GM18498 (cell line): Measurements from ENCODE around the gene PHC3.
"Not testable (repeated sequence)": the region's sequence is repeated elsewhere in the genome, so short reads cannot be mapped to it uniquely, and the experiment has no call there.

ENCODE experiments used
- ATAC-seq: cut with Tn5 transposase; IDR thresholded peaks from one replicate; pipeline ENCODE4 v1.9.1; 2021; ENCODE audit warnings: mild to moderate bottlenecking, moderate library complexity; ENCODE audit not compliant: unreplicated experiment

Gene PHC3

GRCh38 chr3:170130532-170130931 is 51.0 kb downstream of the PHC3 start:
- no peak for ATAC-seq

GRCh38 chr3:170128977-170129431 is 52.5 kb downstream of the PHC3 start:
- ATAC-seq = peak; percentile 49

- peak; percentile 88 for ATAC-seq
These were observed 53.1 kb downstream of the PHC3 start for GRCh38 chr3:170128259-170128976.

GRCh38 chr3:170117134-170117533 is 64.4 kb downstream of the PHC3 start:
- ATAC-seq = no peak

DNA sequence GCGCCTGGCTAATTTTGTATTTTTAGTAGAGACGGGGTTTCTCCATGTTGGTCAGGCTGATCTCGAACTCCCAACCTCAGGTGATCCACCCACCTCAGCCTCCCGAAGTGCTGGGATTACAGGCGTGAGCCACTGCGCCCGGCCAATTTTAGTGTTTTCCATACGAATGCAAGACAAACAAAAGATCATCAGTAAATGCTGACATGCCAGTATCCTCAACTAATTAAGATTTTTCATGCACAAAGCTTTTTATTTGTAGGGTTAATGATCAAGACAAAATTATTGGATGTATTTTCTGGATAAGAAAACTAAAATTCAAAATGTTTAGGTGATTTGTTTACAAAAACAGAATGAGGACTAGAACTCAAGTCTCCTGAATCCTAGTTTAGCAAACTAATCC is 67.4 kb downstream of the PHC3 start:
- not testable (repeated sequence) for ATAC-seq

DNA sequence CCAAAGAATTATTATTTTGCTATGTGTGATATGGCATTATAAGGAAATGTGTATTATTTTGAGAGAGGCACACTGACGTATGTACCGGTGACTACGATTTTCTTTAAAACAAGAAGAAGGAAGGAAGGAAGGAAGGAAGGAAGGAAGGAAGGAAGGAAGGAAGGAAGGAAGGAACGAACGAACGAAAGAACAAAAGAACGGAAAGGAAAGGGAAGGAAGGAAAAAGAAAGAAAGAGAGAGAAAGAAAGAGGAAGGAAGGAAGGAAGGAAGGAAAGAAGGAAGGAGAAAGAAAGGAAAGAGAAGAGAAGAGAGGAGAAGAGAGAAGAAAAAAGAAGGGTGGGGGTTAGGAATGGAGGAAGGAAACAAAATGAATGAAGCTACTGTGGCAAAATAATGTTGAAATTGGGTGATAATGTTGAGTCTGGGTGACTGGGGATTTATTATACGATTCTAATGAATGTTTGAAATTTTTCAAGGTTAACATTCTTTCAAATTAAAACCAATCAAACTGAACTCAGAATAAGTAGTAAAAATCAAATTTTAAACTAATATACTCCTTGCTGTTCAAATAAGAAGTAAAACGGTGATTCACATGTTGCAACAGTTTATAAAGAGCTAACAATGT is 70.3 kb downstream of the PHC3 start:
- no peak for ATAC-seq

GRCh38 chr3:170109579-170110293 is 71.8 kb downstream of the PHC3 start:
- no peak for ATAC-seq

DNA sequence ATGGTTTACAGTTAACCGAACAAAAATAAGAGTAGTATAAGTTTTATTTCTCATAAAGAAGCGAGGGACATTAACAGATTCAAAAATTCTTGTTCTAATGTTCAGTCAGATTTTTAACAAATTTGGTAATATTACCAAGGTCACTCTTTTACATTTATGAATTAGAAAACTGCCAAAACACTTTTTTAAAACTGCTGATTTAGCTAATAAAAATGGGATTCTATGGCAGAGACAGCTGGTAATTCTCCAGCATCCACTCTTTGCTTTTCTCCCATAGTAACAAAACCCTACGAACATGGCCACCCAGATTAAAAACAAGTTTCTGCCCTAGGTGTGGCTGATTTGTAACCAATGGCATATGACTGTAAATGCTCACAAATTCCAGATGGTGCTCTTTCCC is 72.6 kb downstream of the PHC3 start:
- ATAC-seq = no peak

DNA sequence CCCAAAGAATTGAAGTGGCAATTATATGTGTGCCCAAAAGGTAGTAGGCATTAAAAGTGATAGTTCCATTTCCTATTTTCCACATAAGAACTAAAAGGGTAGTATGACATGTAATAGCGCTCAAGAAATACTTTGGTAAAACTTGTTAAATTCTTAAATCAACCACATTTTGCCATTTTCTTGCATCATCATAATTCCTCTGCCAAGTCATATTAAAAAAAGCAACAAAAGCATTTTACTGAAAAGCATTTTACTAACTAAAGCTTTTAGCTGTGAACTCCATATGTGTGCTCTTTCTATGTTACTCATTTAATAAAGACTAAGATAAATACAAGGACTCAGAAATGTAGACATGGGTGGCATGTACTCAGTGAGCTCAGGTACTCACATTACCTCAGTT is 73.6 kb downstream of the PHC3 start:
- no peak for ATAC-seq

GRCh38 chr3:170102431-170102830 is 79.1 kb downstream of the PHC3 start:
- ATAC-seq = no peak

DNA sequence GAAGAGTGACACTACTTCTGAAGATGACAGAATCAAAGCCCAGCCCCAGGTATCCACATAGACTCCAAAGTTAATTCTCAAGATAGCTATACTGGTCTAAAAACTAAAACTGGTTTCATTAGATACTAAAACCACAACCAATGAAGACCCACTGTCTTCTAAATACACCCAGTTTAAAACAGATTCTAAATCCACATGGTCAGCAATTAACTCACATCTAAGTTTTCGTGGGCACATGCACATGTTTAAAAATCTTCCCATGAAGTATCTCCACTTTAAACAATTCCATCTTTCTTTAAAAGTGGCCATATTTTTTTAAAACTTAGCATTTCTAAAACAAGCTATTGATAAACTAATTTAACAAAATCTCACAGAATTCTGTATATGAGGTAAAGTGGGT is 80.6 kb downstream of the PHC3 start:
- ATAC-seq = no peak

- no peak for ATAC-seq
These were observed 82.8 kb downstream of the PHC3 start for GRCh38 chr3:170098753-170099152.

DNA sequence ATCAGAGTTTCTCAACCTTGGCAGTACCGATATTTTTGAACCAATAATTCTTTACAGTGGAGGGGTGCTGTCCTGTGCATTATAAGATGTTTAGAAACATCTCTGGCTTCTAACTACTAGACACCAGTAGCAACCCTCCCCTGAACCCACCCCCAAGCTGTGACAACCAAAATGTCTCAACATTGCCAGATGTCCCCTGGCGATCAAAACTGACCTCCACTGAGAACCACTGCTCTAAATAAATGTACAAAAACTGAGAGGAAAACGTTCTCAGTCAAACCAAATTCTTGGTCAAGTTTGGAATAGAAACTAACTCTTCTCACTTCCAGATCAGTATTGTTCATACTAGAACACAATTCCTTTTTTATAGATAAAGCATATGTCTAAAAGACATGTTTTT is 85.2 kb downstream of the PHC3 start:
- ATAC-seq = peak; percentile 63

- no peak for ATAC-seq
These were observed 85.8 kb downstream of the PHC3 start for GRCh38 chr3:170095771-170096170.

DNA sequence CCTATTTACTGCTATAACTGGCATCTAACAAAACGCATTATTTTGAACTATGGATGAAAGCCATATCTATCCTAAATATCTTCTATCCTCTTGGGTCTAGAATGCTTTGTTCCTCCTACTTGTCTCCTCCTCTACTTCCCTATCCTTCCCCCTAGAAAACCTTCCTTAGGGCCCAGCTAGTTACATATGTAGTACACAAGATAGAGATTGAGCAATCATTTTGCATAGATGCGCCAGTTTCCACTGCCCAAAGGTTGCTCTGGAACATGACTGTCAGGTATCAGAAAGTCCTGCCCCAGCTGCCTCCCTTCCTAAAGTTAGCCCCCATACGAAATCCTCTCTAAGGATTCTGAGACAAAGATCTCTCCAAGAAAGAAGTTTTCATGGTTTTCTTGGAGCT is 88.6 kb downstream of the PHC3 start:
- ATAC-seq = no peak

GRCh38 chr3:170090601-170090981 is 90.9 kb downstream of the PHC3 start:
- no peak for ATAC-seq

DNA sequence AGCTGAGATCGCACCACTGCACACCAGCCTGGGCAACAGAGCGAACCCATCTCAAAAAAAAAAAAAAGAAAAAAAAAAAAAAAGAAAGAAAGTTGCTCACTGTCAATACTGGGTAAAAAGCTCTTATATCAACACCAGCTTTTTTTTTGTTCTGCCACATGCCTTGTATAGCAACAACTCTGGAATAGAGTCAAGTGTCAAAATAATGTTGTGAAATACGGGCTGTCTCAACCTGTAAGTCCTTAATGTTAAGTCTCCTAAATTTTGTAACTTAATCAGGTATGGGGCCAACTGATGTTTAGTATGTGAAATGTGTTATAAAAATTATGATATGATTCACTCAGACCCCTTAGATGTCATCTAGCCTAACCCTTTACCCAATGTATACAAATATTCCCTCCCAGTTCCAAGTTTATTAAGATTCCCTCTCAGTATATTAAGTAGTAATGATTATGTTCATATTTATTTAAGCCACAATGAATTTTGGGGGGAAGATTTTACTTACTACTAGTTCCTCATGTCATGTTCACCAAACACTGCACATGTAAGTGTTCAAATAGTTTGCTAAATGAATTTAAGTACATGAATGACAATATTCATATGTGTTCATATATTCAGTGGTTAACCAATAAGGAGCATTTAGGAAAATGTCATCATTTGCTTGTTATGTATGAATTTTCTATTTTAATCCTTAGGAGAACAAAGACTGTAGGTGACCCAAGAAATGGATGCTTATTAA is 91.5 kb downstream of the PHC3 start:
- no peak for ATAC-seq

- no peak for ATAC-seq
These were observed 96.1 kb downstream of the PHC3 start for GRCh38 chr3:170085396-170085795.

DNA sequence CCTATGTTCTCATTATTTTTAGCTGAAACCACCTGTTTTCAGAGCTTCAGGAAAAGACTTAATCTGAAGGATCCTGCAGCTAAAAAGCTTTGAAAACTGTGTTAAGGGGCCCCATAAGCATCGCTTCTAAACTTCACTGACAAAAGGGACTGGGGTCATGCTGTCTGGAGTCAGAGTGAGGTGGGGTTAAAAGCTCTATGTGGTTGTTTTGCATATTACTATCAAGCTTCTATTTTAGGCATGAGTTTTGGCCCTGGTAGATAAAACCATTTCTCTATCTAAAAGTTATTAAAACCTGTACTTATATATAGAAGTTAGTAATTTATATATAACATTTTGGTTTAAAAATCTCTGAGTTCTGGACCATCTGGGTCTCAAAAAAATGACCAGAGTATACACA is 98.2 kb downstream of the PHC3 start:
- no peak for ATAC-seq

- no peak for ATAC-seq
These were observed 100.3 kb downstream of the PHC3 start for GRCh38 chr3:170081079-170081741.

- ATAC-seq = no peak
These were observed 100.9 kb downstream of the PHC3 start for GRCh38 chr3:170080605-170081004.
